Lower leg skin (tissue), 4 donors: ENCODE measurements around the gene COMMD9. TPM values are rescaled to one million over a fixed set of nuclear protein-coding genes. Genes with fewer than 3 reads are reported as not detected.
A peak's percentile ranks its signal among the peaks of the same experiment; 100 is the strongest.

Source experiments
- DNase-seq, 2 donors: peaks; one replicate each; pipeline ENCODE4 v3.0.0-alpha.2; 2019; ENCODE audit warnings: low spot score in 2 of 2
- H3K4me3 ChIP-seq: fragments of 200-600 bp; sonication (generic); 2 replicates; pipeline ENCODE4 v1.5.1; 2017; ENCODE audit warnings: mild to moderate bottlenecking, low read depth; ENCODE audit not compliant: poor library complexity, severe bottlenecking
- CTCF ChIP-seq, 3 donors: fragments of 450-650 bp; IDR thresholded peaks; one replicate each; pipeline ENCODE4 v1.5.1; 2016; ENCODE audit warnings: antibody characterized with exemption in 3 of 3, mild to moderate bottlenecking in 3 of 3, moderate library complexity in 2 of 3
- POLR2A ChIP-seq, 2 donors: fragments of 450-650 bp; IDR thresholded peaks; one replicate each; pipeline ENCODE4 v1.6.1; 2016 to 2017; ENCODE audit warnings: antibody characterized with exemption in 2 of 2, mild to moderate bottlenecking in 1 of 2, moderate library complexity in 1 of 2
- WGBS, 2 donors: methylation state at CpG; one replicate each; pipeline ENCODE4 v1.1.5; 2018; 5-methylcytosine and 5-hydroxymethylcytosine counted together
- intact Hi-C: fragments of 100-400 bp; cut with DNase I; formaldehyde crosslinking; loops from one replicate; pipeline ENCODE4 v1.15.0; 2023; ENCODE audit warnings: low total_unique reads
- total RNA-seq, 4 donors: library from RNA; depleted of rRNA; stranded (reverse); fragments of >200 nt; gene quantifications; one replicate each; pipeline ENCODE4 v1.1.0, GENCODE V29; 2016

Gene COMMD9
- total RNA-seq, 4 donors from 2014 or later, result 33.3 to 57.6 (median 42.9) TPM

DNA sequence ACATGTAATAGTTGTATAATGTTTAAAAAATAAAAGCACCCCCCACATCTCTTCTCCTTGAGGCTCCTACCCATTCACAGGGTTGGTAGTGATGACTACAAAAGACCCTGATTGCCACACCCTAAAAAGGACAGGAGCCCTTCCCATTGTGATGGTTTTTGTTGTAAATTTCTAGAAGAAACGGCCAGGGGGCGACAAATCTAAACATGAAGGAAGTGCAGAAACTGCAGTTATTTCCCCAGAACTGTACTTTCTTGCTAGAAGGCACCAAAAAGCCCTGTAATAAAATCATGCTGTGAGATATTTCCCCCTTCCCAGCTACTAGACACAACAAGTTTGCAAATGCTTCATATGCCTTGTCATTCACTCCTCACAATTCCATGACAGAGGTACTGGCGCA is 17.7 kb upstream of the COMMD9 start:
- no peak for TF ChIP-seq POLR2A (IDR thresholded peaks at IDR 0.05)
- no peak for TF ChIP-seq CTCF (IDR thresholded peaks at IDR 0.05)
- DNase-seq, result no peak
- intact Hi-C loops, result no loop called here
- 47 to 60% methylated on average over 3 of the region's 3 CpGs for WGBS, 2 donors
- H3K4me3 ChIP-seq, result no peak overlapping the region

DNA sequence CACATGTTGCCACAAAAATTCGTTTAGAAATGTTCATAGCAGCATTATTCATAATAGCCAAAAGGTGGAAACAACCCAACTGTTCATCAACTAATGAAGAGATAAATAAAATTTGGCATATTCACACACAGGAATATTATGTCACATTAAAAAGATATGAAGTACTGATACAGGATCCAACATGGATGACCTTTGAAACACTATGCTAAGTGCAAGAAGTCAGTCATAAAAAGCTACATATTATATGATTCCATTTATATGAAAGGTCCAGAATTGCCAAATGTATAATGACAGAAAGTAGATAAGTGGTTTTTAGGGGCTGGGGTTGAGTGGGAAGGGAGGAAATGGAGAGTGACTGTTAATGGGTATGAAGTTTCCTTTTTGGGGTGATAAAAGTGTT is 15.8 kb upstream of the COMMD9 start:
- TF ChIP-seq CTCF (IDR thresholded peaks at IDR 0.05) (no peak), POLR2A (IDR thresholded peaks at IDR 0.05) (no peak)
- no peak overlapping the region for H3K4me3 ChIP-seq
- WGBS, 2 donors, result 33 to 53% methylated on average over 1 of the region's 1 CpG
- intact Hi-C loops, result no loop called here
- DNase-seq, result no peak

DNA sequence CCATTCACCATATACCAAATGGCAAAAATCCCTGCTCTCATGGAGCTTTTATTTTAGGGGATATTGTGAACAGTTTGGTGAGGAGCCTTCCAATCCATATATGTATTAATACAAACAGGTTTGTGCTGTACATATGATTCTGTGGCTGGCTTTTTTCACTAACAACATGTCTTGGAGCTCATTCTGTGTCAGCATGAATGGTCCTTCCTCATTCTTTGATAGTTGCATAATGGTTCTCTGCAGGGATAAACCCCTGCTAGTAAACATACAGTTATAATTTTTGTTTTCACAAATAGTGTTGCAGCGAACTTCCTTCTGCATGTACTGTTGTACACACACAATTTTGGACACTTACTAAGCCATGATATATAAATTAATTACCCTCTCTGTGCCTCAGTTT is 15.1 kb upstream of the COMMD9 start:
- DNase-seq, result no peak
- no peak for TF ChIP-seq CTCF (IDR thresholded peaks at IDR 0.05)
- TF ChIP-seq POLR2A (IDR thresholded peaks at IDR 0.05), result no peak
- no peak overlapping the region for H3K4me3 ChIP-seq
- 70 to 83% methylated on average over 1 of the region's 1 CpG for WGBS, 2 donors
- intact Hi-C loops, result no loop called here

GRCh38 chr11:36300650-36301049 is 11.4 kb upstream of the COMMD9 start:
- intact Hi-C loops, result no loop called here
- WGBS, 2 donors, result 16 to 22% methylated on average over 3 of the region's 3 CpGs
- no peak overlapping the region for H3K4me3 ChIP-seq
- no peak for TF ChIP-seq CTCF (IDR thresholded peaks at IDR 0.05)
- no peak for TF ChIP-seq POLR2A (IDR thresholded peaks at IDR 0.05)
- peak; percentile 43 to 86 for DNase-seq

DNA sequence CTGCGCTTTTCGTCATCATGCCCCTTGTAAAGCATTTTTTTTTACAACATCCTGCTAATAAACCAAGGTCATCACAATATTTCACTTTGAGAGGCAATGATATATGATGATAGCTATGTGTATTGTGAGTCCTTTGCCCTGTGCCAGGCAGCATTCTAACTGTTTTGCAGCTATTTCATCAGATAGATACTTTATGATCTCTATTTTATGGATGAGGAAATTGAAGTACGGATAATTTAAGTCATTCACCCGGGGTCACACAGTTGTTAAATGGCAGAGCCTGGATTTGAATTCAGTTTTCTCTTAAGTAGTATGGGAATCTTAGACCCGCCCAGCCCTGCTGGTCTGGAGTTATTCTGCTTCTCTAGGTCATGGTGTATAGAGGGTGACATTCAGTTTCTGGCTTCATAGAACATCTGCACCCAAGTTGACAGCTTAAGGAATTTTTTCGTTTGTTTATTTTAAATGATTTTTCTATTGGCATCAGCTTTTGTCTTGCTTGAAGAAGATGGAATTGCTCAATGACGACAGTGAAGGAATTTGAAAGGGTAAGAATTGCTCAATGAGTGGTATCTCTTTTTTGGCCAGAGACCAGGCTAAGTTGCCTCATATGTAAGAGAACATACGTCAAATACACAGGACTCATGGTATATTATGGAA is 7.8 kb upstream of the COMMD9 start:
- TF ChIP-seq CTCF (IDR thresholded peaks at IDR 0.05), result no peak
- no peak for TF ChIP-seq POLR2A (IDR thresholded peaks at IDR 0.05)
- 67 to 76% methylated on average over 8 of the region's 8 CpGs for WGBS, 2 donors
- DNase-seq, result no peak
- intact Hi-C loops, result loop anchor here (5.0 kb wide), 1 partner anchor 195 kb away; no protein-coding TSS in a partner anchor
- H3K4me3 ChIP-seq, result no peak overlapping the region

DNA sequence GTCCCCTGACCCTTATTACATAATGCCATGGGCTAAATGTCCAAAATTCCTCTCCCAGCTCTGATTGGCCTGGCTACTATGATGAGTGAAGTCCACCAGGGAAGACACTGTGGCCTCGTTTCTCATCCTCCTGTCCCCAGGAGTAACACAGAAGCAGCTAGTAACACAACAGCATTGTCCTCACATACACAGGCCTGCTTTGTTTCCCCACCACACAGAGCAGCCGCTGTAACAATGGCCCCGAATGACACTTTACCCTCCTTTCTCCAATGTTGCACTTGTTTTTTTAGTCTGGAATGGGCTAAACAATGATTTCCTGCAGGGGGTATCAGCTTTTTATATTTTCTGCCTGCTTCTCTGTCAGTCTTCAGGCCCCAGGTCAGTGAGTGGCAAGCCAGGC is 6.7 kb upstream of the COMMD9 start, which contains the start of gene PRR5L:
PRR5L (plus strand) TSS at position 363 of the 400 bp plus-strand sequence. CDS start 104,834 bp downstream, outside the sequence.
- TF ChIP-seq CTCF (IDR thresholded peaks at IDR 0.05), result no peak
- TF ChIP-seq POLR2A (IDR thresholded peaks at IDR 0.05), result no peak
- 68 to 94% methylated on average over 3 of the region's 3 CpGs for WGBS, 2 donors
- no peak for DNase-seq
- intact Hi-C loops, result loop anchor here (5.0 kb wide), 1 partner anchor 196 kb away; no protein-coding TSS in a partner anchor
- H3K4me3 ChIP-seq, result no peak within 1 kb of the TSS
